ENCODE data around the gene NUP43.
"Not testable (repeated sequence)": the region's sequence is repeated elsewhere in the genome, so short reads cannot be mapped to it uniquely, and the experiment has no call there.

The NUP43 gene

GRCh38 chr6:149745252-149745651 is 1.1 kb downstream of the NUP43 start:
- DNase-seq: not testable (repeated sequence)

GRCh38 chr6:149734915-149735314 is 11.4 kb downstream of the NUP43 start:
- DNase-seq: no peak

- DNase-seq: no peak
Measured at GRCh38 chr6:149733089-149733720, 13.1 kb downstream of the NUP43 start.

GRCh38 chr6:149729824-149730223 is 16.5 kb downstream of the NUP43 start:
- DNase-seq: no peak

DNA sequence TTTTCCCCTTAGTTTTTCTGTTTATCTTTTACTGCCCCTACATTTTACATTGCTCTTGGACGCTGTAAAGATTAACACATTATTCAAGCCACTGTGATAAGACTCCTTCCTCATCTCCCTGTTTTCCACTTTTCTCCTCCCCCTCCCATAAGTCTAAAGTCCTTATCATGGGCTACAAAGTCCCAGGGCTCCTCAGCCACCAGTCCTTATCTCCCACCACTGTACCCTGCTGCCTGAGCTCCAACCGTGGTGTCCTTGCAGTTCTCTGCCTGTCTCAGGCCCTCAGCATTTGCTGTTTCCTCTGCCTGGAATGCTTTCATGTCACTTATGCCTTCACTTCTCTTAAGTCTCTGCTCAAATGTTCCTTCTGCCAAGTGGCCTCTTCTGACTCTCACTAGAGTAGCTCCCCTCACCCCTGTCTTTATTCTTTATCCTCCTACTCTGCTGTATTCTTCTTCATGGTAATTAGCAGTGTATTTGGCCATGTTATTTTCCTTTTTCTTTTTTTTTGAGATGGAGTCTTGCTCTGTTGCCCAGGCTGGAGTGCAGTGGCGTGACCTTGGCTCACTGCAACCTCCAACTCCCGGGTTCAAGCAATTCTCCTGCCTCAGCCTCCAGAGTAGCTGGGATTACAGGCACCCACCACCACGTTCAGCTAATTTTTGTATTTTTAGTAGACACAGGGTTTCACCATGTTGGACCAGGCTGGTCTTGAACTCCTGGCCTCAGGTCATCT is 17.7 kb downstream of the NUP43 start:
- no peak for DNase-seq

- no peak for DNase-seq
Measured at GRCh38 chr6:149727793-149728498, 18.4 kb downstream of the NUP43 start.

DNA sequence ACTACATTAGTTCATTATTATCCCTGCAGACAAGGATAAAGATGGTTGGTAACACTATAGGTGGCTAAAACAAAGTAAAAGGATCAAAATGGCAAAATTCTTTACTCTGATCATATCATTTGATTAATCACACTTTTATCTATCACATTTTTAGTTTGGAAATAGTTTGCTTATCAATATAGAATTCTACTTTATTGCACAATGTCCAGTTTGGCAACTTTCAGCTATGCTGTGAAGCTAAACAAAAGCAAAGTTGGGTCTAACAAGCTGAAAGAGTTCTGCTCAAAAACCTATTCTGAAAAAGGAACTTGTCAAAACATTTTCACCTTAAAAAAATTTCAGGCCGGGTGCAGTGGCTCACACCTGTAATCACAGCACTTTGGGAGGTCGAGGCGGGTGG is 20.5 kb downstream of the NUP43 start:
- no peak for DNase-seq

- peak in 3 of 5 donors; percentile 17 to 56 (median 18) for DNase-seq
Measured at GRCh38 chr6:149723771-149724417, 22.4 kb downstream of the NUP43 start.

DNA sequence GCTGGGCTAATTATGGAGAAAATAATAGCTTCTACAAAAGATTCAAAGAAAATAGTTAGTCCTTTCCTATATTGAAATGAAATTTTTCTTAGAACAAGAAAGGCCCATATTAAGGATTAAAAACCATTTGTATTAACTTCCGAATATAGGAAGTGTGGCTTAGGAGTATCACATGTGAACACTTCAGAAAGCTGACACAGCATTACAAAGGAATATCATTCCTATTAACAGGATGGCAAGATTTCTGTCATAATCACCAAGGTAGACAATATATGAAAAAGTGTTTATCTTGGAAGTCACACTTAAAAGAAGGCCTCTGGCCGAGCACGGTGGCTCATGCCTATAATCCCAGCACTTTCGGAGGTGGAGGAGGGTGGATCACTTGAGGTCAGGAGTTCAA is 23.1 kb downstream of the NUP43 start:
- no peak for DNase-seq

DNA sequence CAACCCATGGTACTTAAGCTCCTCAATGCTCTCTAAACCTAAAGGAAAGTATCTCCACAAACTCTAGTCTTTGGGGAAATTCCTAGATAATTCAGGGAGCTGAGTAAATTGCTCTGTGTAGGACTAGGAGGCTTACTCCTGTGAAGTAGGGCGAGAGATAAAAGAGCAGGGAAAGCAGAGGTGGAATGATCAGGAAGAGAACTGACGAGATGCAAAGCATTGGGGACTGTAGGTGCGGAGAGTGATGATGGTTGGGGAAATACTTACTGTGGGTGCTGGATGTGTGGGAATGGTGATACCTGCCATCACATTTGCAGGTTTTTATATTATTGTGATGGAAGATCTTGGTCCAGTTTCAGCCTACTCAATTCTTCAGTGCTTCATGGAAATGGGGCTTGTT is 26.8 kb downstream of the NUP43 start:
- DNase-seq: no peak

DNA sequence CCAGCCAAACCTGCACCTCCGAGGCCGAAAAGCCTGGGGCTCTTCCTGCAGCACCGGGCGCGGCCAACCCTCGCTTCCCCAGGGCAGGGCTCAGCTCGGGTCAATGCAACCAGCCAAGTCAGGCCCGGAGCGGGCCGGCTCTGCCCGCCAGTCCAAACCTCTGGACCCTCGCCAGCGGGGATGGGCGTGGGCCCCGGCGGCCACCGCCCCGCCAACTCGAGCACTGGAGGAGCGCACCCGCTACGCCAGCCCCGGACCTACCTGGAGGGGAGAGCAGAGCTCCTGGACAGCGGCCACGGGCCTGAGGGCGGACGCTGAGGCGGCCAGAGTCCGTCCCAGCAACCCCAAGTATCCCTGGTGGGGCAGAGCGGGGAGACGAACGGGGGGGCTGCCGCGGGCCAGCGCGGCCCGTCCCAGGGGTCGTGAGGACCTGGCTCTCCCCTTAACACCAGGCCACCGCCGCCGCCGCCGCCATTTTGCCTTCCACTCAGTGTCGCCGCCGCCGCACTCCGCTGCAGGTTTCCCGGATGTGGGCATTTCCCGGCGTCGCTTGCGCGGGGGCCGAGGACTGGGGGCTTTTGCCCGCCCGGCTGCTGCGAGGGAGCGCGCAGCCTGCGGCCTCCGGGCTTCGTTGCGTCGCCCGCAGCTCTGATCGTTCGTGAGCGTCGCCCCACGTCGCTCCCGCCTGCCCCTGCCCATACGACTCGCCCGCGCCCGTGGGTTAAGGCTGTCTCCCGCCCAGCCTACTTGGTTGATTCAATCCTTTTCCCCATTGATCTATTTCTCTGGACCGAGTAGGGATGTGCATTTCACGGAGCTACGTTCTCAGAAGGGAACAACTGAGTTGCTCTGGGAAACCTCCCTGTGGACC is 28.5 kb downstream of the NUP43 start, which contains the start of gene LATS1:
TSS of gene LATS1 (minus strand) at position 514 of the 871 bp plus-strand sequence. CDS start 15,975 bp downstream, outside the sequence.
- DNase-seq: peak; percentile 85 to 92 (median 89)

DNA sequence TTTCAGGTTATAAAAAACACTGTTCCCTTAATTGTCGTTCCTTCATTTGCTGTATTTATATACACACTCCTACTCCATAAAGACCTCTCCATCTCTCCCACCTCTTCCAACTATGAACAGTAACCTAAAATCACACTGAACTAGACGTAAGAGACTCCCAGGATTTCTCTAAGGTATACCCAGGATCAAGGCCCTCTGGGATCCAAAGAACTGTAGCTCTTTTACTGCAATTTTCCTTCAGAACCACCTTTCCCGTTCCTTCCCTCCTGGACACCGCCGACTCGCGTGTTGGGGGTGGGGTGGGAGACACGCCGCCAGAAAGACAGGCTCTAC is 29.1 kb downstream of the NUP43 start:
- DNase-seq: no peak

DNA sequence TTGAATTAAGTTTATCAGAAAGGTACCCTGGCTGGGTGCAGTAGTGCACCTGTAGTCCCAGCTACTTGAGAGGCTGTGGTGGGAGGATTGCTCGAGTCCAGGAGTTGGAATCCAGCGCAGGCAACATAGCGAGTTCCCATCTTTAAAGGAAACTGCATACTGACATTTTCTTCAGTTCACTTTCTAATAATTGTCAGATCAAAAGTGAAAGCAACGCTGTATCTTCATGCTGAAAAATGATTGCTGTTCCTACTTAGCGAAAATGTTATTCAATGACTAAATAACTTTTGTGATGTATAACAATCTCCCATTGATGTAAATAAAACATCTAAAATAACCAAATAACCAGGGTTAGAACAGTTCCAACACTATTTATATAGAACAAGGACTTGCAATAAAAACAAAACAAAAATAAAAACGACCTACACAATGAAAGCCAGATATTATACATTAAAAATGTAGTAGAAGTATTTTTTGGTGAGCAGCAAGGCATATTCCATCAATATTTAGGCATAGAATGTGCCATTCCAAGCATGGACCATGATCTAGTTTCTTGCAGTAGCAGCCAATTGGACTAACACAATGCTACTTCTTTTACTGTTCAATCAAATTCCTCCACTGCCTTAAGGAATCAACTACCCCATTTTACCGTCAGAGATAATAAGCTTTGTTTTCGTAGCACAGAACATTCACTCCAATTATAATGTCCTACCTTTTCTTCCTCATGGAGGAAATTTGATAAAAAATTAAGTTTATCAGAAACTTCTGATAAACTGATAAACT is 30.0 kb downstream of the NUP43 start:
- peak in 1 of 5 donors; percentile 28 for DNase-seq

- no peak for DNase-seq
Measured at GRCh38 chr6:149714442-149714841, 31.9 kb downstream of the NUP43 start.

- DNase-seq: no peak
Measured at GRCh38 chr6:149711711-149712110, 34.6 kb downstream of the NUP43 start.

DNA sequence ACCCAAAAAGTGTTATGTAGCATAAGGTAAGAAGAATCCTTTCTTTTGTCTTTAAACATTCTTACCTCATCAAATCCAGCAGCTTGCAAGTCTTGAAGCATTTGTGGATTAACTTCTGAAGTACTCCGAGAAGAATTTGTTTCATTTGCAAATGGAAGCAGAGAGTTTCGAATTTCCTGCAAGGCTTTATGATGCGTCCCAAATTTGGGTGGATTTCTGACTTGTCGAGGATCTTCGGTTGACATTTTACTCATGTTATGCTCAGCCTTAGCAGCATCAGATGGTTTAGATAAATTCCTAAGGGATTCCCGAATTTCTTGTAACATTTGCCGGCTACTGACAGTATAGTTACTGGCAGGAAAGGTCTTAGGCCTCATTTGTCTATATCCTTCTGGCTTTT is 44.6 kb downstream of the NUP43 start:
- no peak for DNase-seq

DNA sequence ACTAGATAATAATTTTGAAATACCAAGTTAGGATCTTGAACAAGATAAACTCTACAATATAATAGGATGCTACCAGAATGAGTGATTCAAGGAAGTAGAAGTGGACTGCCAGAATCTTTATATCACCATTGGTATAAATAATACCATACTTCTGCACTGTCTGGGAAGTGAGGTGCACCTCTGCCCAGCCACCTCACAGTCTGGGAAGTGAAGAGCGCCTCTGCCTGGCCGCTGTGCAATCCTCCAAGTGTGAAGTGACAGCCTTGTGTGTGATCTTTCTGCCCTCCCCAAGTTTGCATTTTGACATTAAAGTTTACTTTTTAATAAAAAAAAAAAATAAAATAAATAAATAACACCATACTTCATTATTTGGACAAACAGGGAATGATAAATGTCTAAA is 47.2 kb downstream of the NUP43 start:
- no peak for DNase-seq

- no peak for DNase-seq
Measured at GRCh38 chr6:149698175-149698574, 48.2 kb downstream of the NUP43 start.

GRCh38 chr6:149696901-149697300 is 49.4 kb downstream of the NUP43 start:
- DNase-seq: no peak

DNA sequence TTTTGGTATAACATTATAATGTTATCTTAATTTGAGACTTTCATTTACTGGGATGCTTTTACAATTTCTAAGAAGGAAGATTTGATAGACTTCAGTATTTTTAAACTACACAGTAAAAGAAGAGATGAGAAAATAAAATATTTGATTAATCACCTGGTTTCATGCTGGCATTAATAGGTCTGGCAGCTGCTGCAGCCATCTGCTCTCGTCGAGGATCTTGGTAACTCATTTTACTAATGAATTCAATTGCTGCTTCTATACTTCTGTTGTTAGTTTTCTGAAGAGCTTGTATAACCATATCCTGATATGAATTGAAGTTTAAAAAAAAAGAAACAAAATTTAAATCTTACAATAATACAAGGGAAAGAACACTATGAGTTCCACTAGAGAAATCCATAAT is 51.4 kb downstream of the NUP43 start:
- no peak for DNase-seq

GRCh38 chr6:149691201-149691600 is 55.1 kb downstream of the NUP43 start:
- no peak for DNase-seq

DNA sequence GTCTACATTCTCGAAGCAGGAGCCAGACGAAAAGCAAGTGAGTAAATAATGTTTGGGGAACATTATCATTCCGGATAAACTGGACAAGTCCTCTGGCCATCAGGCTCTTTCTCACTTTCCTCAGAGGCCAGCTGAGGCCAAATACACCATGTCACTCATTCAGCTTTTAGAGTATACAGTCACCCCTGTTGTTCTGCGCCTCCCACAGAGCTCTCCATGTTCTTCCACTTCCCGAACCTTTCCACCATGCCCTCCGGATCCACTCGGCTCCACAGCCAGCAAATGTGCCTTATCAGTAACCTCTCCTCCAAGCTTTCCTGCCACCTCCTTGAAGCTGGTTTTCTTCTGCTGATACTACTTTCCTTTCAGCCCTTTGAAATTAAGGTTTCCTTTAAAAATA is 60.1 kb downstream of the NUP43 start:
- DNase-seq: no peak

All from T-helper 1 cell (primary cell).